Measurements from ENCODE around the gene TPP2.

TPP2 gene

DNA sequence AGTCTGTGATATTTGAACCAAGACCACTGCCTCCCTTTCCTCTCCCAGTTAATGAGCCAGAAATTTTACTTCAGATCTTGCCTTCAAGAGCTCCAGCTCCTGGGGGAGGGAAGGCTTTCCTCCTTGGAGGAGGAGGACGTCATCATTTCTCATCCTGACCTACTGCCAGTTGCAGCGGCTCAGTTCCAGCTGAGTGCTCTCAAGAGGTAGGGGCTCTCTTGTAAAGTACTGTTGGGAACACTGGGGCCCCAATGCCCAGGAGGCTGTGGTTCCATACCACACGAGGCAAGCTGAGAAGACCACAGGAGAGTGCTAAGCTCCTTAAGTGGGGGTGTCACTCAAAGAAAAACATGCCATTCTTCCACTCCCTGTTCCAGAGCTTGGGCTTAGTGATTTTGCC lies 61.9 kb downstream of the TPP2 start:
- no peak for DNase-seq

DNA sequence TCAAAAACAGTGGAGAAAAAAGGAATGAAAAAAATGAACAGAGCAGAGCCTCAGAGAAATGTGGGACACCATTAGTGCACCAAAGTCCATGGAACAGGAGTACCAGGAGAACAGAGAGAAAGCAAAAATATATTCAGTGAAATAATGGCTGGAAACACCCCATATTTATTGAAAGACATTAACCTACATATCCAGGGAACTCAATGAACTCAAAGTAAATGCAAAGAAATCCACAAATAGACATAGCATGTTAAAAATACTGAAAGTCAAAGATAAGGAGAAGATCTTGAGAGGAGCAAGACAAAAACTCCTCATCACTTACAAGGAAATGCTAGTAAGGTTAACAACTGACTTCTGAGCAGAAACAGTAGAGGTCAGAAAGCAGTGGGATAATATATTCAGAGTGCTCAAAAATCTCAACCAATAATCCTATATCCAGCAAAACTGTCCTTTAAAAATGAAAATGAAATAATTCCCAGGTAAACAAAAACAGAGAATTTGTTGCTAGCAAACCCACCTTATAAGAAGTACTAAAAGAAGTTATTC lies 62.5 kb downstream of the TPP2 start:
- DNase-seq = no peak

DNA sequence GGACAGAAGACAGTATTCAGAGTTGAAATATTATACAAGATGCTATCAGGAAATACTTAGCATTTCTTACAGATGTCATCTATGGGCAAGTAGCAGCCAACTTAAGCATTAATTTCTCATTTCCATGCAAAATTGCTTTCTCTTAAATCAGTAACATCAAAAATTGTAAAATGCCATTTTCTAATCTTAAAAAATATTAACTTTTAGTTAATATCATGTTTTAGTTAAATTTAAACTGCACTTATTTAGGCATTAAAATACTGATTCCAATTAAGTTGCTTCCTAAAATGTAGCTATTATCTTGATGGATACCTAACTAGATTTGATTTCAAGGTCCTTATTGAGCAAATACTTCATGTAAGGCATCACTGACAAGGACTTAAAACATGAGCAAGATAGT lies 70.2 kb downstream of the TPP2 start:
- no peak for DNase-seq

DNA sequence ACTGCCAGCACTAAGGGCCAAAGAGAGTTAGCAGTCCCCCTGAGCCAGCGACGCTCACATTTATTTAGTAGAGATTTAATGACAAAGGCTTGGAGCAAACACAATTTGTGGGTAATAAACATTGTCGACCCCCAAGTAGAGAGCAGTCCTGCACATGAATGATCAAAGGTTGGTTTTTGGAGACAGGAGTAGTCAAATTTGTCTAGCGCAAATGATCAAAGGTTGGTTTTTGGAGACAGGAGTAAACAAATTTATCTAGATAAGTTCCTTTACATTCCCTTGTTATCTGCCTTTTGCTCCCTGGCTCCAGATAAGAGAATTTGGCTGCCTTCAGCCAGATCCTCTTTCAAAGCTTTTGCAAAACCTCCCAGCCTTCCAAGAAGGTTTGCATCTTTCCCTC lies 71.1 kb downstream of the TPP2 start:
- DNase-seq = no peak

DNA sequence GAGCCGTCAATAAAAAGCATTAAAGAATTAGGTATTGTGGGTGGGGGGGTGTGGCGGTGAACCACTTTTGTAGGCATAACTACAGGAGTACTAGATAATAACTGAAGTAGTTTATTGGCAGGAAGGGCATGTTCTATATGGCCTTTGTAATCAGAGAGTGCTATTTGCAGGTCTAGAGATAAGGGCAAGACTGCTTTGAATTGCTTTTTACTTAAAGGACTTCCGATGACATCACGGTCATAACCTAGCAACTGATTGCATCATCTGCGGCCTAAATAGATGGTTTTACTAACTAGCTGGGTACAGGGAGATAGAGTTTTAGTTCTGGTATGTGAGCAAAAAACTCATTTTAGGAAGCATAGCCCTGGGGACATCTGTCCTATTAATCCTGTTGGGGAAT lies 73.3 kb downstream of the TPP2 start:
- DNase-seq = no peak

DNA sequence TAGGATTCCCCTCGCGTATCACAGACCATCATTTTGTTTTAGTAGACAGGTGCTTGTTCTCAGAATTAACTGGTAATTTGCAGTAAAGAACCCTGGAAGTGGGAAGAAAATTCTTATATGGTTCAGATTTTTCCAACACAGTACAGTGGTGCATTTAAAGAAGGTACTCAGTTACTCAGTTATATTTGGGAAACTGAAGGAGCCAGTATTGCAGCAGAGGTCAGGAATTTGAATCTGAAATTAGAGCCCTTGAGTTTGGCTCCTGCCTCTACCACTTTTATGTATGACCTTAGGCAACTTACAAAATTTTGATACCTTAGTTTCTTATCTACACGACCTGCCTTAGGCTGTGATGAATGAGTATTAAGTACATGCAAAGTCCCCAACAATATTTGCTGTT lies 78.3 kb downstream of the TPP2 start:
- DNase-seq = no peak

DNA sequence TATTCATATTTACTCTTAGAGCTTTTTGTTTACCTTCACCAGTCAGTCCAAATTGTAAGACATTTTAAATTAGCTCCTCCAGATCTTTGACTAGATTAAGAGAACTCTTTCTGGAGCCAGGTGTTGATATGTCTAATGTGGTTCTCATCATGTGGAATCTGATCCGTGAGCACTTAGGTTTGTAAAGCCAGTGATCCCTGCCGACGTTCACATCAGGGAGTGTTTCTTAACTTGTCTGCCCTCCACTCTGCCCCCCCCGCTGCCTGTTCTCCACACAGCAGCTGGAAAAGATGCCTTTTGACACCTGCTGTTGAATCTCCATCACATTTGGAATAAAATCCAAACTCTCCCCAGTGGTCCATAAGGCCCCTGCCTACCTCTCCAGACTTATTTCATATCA lies 80.3 kb downstream of the TPP2 start:
- no peak for DNase-seq

DNA sequence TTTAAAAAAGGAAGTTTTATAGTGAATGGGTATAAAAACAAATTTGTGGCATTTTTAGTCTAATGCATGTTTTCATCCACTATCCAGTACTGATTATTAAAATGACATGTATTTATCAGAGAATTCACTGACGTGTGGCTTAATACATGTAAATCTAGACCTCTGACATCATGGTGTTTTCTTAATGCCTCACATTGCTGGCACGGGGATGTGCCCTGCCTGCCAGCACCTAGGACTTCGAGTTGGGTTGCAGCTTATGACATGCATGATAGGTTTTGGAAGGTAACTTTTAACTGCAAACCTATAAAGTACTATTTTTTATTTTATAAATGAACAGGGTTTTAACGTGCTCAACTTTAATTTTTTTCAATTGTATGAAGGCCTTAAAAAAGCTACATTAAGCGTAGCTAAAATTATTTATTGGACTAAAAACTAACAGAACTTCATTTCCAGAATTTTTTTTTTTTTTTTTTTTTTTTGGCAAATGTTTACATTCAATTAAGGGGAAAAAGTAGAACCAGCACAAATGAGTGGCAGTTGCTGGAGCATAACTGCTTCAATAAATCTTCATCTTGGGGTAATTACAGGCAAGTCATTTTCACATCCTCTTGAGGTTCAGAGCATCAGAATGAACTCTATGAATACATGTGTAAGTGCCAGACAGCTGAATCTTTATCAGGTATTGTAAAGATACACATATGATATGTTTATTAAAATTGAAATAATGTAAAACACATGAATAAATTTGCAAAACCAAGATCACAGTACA lies 81.7 kb downstream of the TPP2 start:
- no peak for DNase-seq

DNA sequence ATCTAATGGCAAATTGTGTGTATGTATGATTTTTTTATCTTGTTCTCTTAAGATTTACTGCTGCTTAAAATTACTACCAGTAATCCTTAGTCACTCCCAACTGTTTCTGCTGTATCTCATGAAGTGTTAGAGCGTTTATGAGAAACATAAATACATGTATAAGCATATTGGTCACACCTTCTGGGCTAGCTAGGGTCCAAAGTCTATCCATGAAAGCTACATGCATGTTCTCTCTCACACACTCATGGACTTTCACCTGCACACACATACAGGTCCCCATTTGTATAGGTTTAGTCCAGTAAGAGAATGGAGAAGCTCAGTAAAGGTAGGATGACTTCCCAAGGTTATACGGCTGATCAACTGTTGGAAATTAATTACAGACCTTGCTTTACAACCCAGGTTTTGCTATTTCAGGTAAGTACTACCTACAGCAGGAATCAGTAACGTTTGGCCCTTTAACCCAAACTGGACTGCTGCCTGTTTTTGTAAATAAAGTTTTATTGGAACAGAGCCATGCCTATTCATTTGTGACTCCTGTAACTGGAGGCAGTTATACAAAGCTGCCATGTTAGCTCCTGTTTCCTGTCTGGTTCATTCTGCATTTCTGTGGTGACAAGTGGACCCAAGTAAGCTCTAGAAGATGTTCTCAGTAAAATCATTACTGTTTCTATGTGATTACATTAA lies 82.8 kb downstream of the TPP2 start:
- no peak for DNase-seq

DNA sequence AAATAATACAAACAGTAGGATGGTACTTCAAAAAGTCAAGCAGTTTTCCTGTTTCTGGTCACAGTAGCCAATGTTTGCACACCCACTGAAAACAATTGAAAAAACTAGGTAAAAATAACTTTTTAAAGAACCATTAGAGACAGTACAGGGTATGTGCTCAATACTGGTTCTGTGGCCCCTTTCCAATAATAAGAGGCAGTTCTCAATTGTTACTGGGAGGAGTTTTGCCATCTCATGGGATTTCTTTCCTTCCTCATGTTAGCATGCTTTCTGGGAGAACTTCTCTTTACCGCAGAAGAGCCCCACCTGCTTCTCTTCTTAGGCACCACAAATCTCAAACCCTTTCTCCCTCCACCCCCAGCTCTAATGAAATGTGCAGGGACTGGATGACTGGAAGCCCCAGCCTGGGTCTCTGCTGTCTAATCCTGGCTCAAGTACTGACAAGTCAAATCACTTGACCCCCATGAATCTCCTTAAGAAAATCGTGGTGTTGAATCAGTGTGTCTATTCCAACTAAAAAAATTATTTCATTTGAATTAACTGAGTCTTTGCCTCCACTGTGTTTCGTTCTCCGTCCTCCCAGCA lies 83.4 kb downstream of the TPP2 start:
- DNase-seq = no peak

DNA sequence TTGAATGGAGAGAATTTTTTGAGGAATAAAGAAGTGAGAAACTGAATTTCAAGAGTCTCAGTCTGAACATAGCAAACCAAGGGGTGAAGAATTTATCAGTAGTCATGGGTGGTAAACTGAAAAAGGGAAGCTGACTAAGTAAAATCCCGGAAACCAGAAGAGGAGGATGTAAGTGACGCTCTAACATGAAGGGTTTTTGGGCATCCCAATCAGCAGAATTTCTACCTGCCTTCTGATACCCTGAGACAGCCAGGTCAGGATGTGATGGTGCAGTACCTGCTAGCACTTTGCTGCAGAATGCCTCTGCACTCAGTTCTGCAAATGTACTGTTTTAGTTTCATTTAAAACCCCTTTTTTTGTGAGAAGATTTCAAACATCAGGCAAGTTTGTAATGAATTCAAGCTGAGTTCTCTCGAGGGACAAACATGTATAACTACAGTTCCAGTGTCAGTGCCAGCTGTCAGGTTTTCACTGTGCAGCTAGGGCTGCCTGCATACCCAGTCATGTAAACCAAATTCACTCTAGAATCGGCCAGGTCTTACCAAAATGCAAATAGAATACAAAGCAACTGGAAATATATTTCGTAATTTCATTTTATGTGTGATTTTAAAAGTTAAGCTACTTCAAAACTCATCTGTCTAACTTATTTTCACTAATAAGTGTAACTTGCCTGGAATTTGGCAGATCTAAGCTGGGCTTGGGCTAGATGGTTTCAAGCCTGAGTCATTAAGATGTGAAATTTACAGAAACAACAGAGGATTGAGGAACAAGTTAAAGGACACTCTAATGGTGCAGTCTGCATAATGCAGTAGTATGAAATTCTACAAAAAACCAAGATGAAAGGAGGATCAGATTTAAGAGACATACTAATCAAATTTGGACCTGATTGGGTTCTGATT lies 84.3 kb downstream of the TPP2 start:
- no peak for DNase-seq

DNA sequence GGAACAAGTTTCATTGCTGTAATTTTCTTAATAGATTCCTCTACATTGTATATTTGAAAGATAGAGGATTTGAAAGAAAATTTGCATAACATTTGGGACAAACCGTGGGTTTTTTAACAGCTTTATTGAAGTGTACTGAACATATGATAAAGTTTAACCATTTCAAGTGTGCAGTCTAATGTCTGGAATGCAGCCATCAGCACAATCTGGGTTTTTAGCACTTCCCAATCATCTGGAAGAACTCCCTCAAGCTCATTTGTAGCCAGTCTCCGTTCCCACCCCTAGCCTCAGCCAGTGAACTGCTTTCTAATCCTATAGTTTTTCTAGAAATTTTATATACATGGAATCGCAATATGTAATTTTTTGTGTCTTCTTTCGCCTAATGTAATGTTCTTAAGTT lies 85.4 kb downstream of the TPP2 start:
- DNase-seq = no peak

DNA sequence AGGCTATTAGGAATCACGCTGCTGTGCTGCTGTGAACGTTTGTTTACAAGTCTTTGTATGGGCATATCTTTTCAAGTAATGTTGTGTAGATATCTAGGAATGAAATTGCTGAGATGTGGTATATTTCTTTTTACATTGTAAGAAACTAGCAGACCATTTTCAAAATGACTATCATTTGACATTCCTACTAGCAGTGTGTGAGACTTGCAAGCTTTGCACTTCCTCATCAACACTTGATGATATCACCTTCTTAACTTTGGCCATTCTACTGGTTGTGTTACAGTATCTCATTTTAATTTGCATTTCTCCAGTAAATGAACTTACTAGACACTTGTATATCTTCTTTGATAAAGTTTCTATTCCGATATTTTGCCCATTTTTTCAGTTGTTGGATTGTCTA lies 85.9 kb downstream of the TPP2 start:
- no peak for DNase-seq

DNA sequence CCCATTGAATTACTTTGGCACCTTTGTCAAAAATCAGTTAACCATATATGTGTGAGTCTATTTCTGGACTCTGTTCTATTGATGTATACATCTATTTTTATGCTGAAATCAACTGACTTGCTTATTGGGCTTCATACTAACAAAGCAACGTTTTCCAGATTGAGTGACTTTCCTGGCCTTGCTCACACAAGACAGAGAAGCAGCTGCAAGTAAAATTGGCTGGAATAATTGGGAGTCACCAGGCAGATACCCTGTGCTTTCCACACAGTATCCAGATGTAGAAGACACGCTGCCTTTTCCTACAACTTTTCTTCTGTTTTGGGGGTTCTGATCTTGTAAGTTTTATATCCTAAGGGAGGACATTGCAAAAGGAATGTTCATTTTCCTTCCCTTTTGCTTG lies 86.9 kb downstream of the TPP2 start:
- DNase-seq = no peak

DNA sequence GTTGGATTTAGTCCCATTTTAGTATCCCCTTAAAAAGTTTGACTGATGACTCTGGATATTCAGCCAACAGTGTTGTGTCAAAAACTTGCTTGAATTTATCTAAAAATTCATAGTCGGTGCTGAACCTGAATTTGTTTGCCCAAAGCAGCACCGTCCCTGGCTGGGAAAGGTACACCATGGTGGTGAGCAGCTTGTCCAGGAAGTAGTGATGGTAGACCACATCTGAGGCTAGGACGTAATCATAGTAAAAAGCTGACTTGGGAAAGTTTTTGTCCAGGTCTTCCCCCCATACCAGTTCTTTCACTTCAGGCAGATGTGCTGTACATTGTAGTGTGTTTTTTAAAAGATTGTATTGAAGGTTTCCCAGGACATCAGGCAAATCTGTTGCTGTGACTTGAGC lies 89.2 kb downstream of the TPP2 start:
- DNase-seq = no peak

DNA sequence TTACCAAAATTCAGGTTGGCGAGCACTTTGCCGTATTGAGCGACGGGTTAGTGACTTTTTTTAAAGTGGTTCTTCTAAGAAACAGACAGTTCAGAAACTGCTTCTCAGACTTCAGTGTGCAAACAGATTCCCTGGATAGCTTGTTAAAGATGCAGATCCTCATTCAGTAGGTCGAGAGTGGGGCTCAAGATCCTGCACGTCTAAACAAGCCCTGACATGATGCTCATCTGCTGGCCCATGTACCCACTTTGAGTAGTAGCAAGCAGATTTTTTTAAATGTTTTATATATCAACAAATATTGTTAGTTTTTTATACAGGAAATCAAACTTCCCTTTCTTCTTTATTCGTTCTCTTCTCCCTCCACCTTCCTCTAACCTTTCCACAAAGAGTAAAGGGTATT lies 90.7 kb downstream of the TPP2 start:
- no peak for DNase-seq

DNA sequence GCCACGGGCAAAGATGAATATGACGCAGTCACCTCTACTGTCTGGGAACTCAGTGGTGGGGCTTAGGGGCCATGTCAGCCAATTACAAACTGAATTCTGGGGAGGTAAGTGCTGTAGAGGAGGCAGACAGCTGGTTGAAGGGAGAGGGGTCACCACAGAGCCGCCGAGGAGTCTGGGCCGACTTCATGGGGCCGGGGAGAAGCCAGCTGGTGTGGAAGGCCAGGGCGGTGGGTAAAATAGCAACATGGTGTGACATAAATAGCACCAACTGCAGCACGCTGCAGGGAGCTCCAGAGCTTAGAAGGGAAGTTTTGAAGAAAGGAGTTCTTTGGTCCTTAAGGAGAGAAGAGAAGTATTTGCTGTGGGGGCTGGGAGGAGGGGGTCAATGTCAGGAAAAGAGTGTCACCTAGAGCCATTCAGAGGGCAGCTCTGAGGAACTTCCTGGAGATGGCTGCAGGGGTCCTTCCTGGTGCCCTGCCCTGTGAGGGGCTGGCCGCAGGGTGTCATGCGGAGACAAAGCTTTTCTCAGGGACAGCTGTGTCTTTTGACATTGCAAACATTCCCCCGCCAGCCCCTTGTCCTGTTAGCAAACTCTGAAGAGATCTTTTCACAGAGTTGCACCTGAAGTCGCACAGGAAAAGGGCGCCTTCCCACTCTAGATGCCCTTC lies 91.7 kb downstream of the TPP2 start:
- DNase-seq = no peak

DNA sequence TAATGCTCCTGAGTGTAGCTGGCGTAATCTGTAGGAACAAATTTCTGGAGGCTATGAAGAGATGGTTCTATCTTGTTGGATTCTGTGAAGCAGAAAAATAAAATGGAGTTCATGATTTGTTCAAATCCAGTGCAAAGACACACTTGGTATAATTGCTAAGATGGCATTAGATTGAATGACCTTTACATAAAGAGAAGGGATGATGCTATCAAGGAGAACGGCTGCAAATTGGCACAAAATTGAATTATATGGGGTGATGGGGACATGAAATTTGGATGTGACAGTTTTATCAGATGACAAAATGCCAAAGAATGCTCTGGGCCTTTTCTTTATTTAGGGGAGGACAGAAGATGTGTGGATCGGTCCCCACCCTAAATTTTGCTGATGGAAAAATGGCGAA lies 94.1 kb downstream of the TPP2 start:
- no peak for DNase-seq

DNA sequence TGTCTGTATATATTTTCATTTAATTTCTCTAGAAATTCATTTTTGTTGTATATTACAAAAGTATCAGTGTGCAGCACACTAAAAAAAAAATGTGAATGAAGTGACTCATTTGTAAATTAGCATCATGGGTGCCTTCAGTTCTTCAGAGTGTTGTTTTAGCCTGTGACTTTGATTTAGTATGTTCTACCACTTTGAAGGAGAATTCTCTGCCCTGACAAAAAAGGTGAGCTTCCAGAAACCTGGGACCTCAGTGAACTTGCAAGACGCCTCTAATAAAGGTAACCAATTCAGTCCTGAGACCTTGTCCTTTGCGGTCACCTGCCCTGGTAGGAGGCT lies 95.7 kb downstream of the TPP2 start:
- no peak for DNase-seq

DNA sequence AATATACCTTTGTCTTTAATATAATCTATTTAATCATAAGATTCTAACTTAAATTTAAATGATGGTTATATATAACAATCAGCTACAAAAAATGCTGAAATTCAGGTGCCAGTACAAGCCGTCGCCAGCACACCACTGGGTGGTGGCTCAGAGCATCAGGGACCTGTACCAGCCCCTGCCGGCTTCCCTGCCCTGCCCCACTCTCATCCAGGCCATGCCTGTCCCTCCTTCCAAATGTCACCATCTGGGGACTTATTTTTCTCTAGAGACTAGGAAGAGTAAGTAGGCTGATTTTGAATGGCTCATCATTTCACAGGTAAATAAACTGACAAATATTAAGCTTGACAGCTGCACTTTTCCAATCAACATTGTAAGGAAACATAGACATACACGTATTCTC lies 96.5 kb downstream of the TPP2 start:
- DNase-seq = no peak

DNA sequence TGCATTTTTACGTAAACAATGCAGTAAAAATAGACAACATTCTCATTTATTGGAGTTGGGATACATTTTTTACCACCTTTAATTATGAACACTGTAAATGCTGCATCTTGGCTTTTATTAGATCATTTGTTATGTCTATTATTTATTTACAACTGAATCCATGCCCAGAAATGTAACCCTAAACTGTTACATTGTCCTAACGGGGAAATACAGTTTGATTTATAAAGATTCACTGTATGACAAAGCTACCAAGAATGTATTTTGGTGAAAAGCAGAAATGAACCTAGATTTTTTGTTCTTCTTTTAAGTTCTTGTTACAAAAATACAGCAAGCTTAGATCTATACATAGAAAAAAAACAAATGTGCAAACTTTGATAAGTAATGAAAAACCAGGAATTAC lies 97.0 kb downstream of the TPP2 start:
- DNase-seq = no peak

DNA sequence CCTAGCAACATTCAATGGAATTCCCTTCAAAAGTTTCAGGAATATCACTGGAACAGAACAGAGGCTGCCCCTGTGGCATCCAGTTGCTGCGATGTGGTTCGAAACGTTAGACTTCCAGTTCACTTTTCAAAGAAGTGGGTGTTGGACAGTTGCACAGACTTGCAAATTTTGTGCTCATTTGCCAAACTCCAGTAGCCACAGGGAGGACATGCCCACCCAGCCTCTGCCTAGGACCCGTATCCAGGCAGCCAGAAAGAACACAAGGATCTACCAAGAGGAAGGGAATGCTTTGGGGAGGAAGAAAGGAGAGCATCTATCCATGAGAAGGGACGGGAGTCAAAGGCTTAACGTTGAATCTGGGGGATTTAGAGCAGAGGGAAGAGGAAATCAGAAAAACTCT lies 98.2 kb downstream of the TPP2 start, which contains the start of gene METTL21C:
Gene METTL21C (minus strand): TSS at position 108 of the 400 bp plus-strand sequence. CDS start 546 bp downstream, outside the sequence.
- DNase-seq = no peak

DNA sequence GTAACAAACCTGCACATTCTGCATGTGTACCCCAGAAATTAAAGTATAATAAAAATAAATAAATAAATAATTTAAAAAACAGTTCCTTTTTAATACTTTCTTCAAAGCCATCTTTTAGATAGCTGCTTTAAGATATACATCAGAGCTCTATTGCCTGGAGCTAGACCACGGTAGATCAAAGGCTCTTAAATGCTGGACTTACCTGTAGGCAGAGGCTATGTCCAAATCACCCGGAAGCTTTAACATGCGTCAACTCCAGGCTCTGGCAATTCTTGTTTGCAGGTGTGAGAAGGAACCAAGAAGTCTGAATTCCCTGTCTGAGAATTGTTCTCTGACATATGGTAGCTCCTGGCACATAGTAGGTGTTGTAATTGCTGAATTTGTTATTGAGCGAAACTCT lies 99.7 kb downstream of the TPP2 start:
- no peak for DNase-seq
